Measurements from ENCODE around the gene LIPC. TPM values are rescaled to one million over a fixed set of nuclear protein-coding genes. Genes with fewer than 3 reads are reported as not detected.

Gene LIPC
- polyA plus RNA-seq, 2 of the 4 experiments (the other 2 are of a cell fraction): 0.13 to 0.30 TPM

DNA sequence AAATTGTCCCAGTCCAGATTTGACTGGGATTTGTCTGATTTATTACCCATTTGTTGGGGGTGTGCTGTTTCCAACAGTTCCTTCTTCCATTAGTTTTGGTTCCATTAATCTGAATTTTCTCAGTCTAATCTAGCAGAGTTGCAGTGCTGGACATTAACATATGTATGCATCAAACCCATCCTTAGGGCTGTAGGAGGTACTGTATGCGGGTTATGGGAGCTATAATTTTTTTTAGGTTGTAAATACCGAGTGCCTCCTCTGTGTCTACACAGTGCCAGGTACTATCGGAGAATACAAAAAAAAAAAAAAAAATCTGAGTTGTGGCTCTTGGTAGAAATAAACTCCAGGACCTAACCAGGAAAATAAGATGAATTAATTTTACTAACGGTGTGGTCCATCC, 133.8 kb downstream of the LIPC start:
- peak in 1 of 2 experiments; percentile 61; a peak in 3 of 6 replicates for ATAC-seq
- Histone ChIP-seq H3K27ac (no peak overlapping the region), H3K4me3 (no peak overlapping the region), H3K4me1 (peaks cover 7% of the 10 kb centered on the region; the same call in 2 of the 3 replicates), H3K4me2 (no peak overlapping the region), H3K9me3 (peaks cover 3% of the 10 kb centered on the region; the same call in 1 of the 3 replicates)
- TF ChIP-seq KDM1A (IDR thresholded peaks at IDR 0.05; ENCODE audit: low read depth) (no peak), JUN (IDR thresholded peaks at IDR 0.05) (no peak), CHD4 (IDR thresholded peaks at IDR 0.05; ENCODE audit: borderline replicate concordance) (no peak), CBX2 (IDR thresholded peaks at IDR 0.05; ENCODE audit: borderline replicate concordance, low read depth) (no peak), BCL3 (IDR thresholded peaks at IDR 0.05) (no peak), HOXB13 (CRISPR knock-in tag; IDR thresholded peaks at IDR 0.05; ENCODE audit: low read depth) (no peak), RFX5 (IDR thresholded peaks at IDR 0.05) (no peak), RCOR1 (IDR thresholded peaks at IDR 0.05; ENCODE audit: low read depth, low read length) (no peak), NFE2L2 (conservative IDR thresholded peaks at IDR 0.05; ENCODE audit: low read length) (no peak), GATA3 (IDR thresholded peaks at IDR 0.05; ENCODE audit: borderline replicate concordance) (no peak), NPAS2 (CRISPR knock-in tag; IDR thresholded peaks at IDR 0.05; ENCODE audit: borderline replicate concordance) (no peak), E2F6 (IDR thresholded peaks at IDR 0.05; ENCODE audit: borderline replicate concordance, low read depth) (no peak), USF2 (IDR thresholded peaks at IDR 0.05) (no peak)
- TF ChIP-seq, protein P1, sequence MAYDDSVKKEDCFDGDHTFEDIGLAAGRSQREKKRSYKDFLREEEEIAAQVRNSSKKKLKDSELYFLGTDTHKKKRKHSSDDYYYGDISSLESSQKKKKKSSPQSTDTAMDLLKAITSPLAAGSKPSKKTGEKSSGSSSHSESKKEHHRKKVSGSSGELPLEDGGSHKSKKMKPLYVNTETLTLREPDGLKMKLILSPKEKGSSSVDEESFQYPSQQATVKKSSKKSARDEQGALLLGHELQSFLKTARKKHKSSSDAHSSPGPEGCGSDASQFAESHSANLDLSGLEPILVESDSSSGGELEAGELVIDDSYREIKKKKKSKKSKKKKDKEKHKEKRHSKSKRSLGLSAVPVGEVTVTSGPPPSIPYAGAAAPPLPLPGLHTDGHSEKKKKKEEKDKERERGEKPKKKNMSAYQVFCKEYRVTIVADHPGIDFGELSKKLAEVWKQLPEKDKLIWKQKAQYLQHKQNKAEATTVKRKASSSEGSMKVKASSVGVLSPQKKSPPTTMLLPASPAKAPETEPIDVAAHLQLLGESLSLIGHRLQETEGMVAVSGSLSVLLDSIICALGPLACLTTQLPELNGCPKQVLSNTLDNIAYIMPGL (CRISPR knock-in tag; IDR thresholded peaks at IDR 0.05; ENCODE audit: borderline replicate concordance): no peak
- TF ChIP-seq, protein P2, sequence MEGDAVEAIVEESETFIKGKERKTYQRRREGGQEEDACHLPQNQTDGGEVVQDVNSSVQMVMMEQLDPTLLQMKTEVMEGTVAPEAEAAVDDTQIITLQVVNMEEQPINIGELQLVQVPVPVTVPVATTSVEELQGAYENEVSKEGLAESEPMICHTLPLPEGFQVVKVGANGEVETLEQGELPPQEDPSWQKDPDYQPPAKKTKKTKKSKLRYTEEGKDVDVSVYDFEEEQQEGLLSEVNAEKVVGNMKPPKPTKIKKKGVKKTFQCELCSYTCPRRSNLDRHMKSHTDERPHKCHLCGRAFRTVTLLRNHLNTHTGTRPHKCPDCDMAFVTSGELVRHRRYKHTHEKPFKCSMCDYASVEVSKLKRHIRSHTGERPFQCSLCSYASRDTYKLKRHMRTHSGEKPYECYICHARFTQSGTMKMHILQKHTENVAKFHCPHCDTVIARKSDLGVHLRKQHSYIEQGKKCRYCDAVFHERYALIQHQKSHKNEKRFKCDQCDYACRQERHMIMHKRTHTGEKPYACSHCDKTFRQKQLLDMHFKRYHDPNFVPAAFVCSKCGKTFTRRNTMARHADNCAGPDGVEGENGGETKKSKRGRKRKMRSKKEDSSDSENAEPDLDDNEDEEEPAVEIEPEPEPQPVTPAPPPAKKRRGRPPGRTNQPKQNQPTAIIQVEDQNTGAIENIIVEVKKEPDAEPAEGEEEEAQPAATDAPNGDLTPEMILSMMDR (IDR thresholded peaks at IDR 0.05): no peak
- 58% methylated on average over 4 of the region's 4 CpGs for WGBS (ENCODE audit: missing lambda C conversion rate)
- POLR2A ChIA-PET: interaction anchor here (0.6 kb wide), 1 partner anchor 336 kb away, joined by 6 read pairs; no protein-coding TSS in a partner anchor
- no peak for FAIRE-seq
- no peak for DNase-seq (ENCODE audit: low read depth in 1 of 2, low spot score in 1 of 2)
- CTCF ChIA-PET: interaction anchor here (1.0 to 1.2 kb wide), 2 partner anchors 9 to 47 kb away, joined by 3 read pairs; no protein-coding TSS in a partner anchor

DNA sequence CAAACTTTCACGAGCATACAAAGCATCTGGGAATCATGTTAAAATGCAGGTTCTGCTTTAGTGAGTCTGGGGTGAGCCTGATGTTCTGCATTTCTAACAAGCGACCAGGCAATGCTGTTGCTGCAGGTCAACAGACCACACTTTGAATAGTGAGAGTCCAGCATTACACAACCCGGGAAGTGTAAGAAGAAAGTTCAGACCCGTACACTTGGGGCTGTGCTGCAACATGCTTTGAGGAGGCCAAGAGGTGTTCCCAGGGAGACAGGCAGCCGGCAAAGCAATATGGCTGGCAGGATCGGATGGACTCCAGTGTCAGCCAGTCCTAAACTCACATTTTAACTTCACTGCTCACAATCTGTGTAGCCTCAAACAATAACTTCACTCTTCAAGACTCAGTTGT, 134.2 kb downstream of the LIPC start:
- DNase-seq (ENCODE audit: low read depth in 1 of 2, low spot score in 1 of 2) (no peak), FAIRE-seq (no peak), ATAC-seq (no peak)
- TF ChIP-seq ZFP36 (IDR thresholded peaks at IDR 0.05; ENCODE audit: borderline replicate concordance, partially characterized antibody) (no peak), RFX5 (IDR thresholded peaks at IDR 0.05) (no peak), SMC3 (IDR thresholded peaks at IDR 0.05) (no peak), POLR2A (IDR thresholded peaks at IDR 0.05; ENCODE audit: low read length) (no peak), CEBPB (IDR thresholded peaks at IDR 0.05) (no peak)
- Histone ChIP-seq H3K4me1 (peaks cover 7% of the 10 kb centered on the region; the same call in 2 of the 3 replicates), H3K4me2 (no peak overlapping the region), H3K9me3 (peaks cover 3% of the 10 kb centered on the region; the same call in 1 of the 3 replicates), H3K4me3 (no peak overlapping the region), H3K27ac (no peak overlapping the region)
- 77% methylated on average over 6 of the region's 6 CpGs for WGBS (ENCODE audit: missing lambda C conversion rate)
- ChIA-PET CTCF (interaction anchor here (1.2 kb wide), 1 partner anchor 47 kb away, joined by 3 read pairs; no protein-coding TSS in a partner anchor), POLR2A (no interaction called here)
